GM12801 (cell line): ENCODE data around the gene CD58.

Source experiments
- CTCF ChIP-seq: IDR thresholded peaks from one replicate; pipeline ENCODE4 v1.5.1; 2011; ENCODE audit warnings: control low read depth; ENCODE audit not compliant: insufficient read length; ENCODE audit errors: extremely low read depth

The CD58 gene

GRCh38 chr1:116508984-116509980, 61.5 kb downstream of the CD58 start:
- TF ChIP-seq CTCF: no peak

- no peak for TF ChIP-seq CTCF
Observed at GRCh38 chr1:116508085-116508983, 62.5 kb downstream of the CD58 start.

- TF ChIP-seq CTCF: no peak
Observed at GRCh38 chr1:116507631-116508030, 63.2 kb downstream of the CD58 start.

GRCh38 chr1:116506132-116507004, 64.5 kb downstream of the CD58 start:
- TF ChIP-seq CTCF: no peak

- TF ChIP-seq CTCF: no peak
Observed at GRCh38 chr1:116504308-116505156, 66.3 kb downstream of the CD58 start.

GRCh38 chr1:116503546-116504307, 67.1 kb downstream of the CD58 start:
- TF ChIP-seq CTCF: no peak
